Activated CD8-positive, alpha-beta memory T cell treated with anti-CD3 and anti-CD28 coated beads, Interleukin-2, amount 50 U/mL, for 1 hour (primary cell): ENCODE measurements around the gene NEFH.
"Not testable (repeated sequence)": the region's sequence is repeated elsewhere in the genome, so short reads cannot be mapped to it uniquely, and the experiment has no call there.

Source experiments
- DNase-seq: peaks from one replicate; pipeline ENCODE4 v3.0.0-alpha.2; 2020; ENCODE audit errors: extremely low read depth

Gene NEFH

GRCh38 chr22:29464581-29464980 lies 15.4 kb upstream of the NEFH start:
- DNase-seq: no peak

GRCh38 chr22:29469755-29470154 lies 10.3 kb upstream of the NEFH start:
- no peak for DNase-seq

- DNase-seq: no peak
These were observed 9.7 kb upstream of the NEFH start for GRCh38 chr22:29470159-29470855.

- no peak for DNase-seq
These were observed 7.0 kb upstream of the NEFH start for GRCh38 chr22:29473001-29473400.

- DNase-seq: no peak
These were observed 4.5 kb upstream of the NEFH start for GRCh38 chr22:29475550-29475949.

- DNase-seq: no peak
These were observed 3.9 kb upstream of the NEFH start for GRCh38 chr22:29476116-29476515.

- no peak for DNase-seq
These were observed 2.2 kb upstream of the NEFH start for GRCh38 chr22:29477723-29478318.

- DNase-seq: no peak
These were observed 1.4 kb upstream of the NEFH start for GRCh38 chr22:29478326-29479276.

- DNase-seq: no peak
These were observed 169 bp downstream of the NEFH start for GRCh38 chr22:29480262-29480511.

- DNase-seq: no peak
These were observed 670 bp downstream of the NEFH start for GRCh38 chr22:29480512-29481264.

- DNase-seq: no peak
These were observed 1.4 kb downstream of the NEFH start for GRCh38 chr22:29481265-29482000.

GRCh38 chr22:29482253-29482652 lies 2.2 kb downstream of the NEFH start:
- no peak for DNase-seq

GRCh38 chr22:29482726-29483125 lies 2.7 kb downstream of the NEFH start:
- no peak for DNase-seq

- DNase-seq: no peak
These were observed 3.2 kb downstream of the NEFH start for GRCh38 chr22:29483254-29483653.

GRCh38 chr22:29484642-29485041 lies 4.6 kb downstream of the NEFH start:
- DNase-seq: no peak

- DNase-seq: no peak
These were observed 5.4 kb downstream of the NEFH start for GRCh38 chr22:29485448-29485847.

- DNase-seq: no peak
These were observed 7.5 kb downstream of the NEFH start for GRCh38 chr22:29487426-29487986.

GRCh38 chr22:29489127-29489780 lies 9.2 kb downstream of the NEFH start:
- DNase-seq: not testable (repeated sequence)

- no peak for DNase-seq
These were observed 11.0 kb downstream of the NEFH start for GRCh38 chr22:29491012-29491411.

GRCh38 chr22:29493636-29494035 lies 13.6 kb downstream of the NEFH start:
- no peak for DNase-seq

- no peak for DNase-seq
These were observed 19.8 kb downstream of the NEFH start for GRCh38 chr22:29499852-29500251.
